Colonic mucosa (tissue), 4 donors: Measurements from ENCODE around the gene THAP7. TPM values are rescaled to one million over a fixed set of nuclear protein-coding genes. Genes with fewer than 3 reads are reported as not detected.

Experiments
- DNase-seq: peaks from one replicate; pipeline ENCODE4 v3.0.0-alpha.2; 2020
- H3K27ac ChIP-seq: fragments of 200-600 bp; one replicate; pipeline ENCODE4 v1.8.0; 2021
- H3K27me3 ChIP-seq: fragments of 200-600 bp; one replicate; pipeline ENCODE4 v1.8.0; 2021
- H3K36me3 ChIP-seq: fragments of 200-600 bp; one replicate; pipeline ENCODE4 v1.8.0; 2021
- H3K4me1 ChIP-seq: fragments of 200-600 bp; one replicate; pipeline ENCODE4 v1.8.0; 2021; ENCODE audit warnings: mild to moderate bottlenecking
- H3K4me3 ChIP-seq: fragments of 200-600 bp; one replicate; pipeline ENCODE4 v1.8.0; 2021
- H3K9ac ChIP-seq, 2 donors: one replicate each; pipeline ENCODE4 v1.7.0; 2013; ENCODE audit warnings: control low read depth in 2 of 2, low read depth in 2 of 2, low read length in 2 of 2
- H3K9me3 ChIP-seq: fragments of 200-600 bp; one replicate; pipeline ENCODE4 v1.8.0; 2021
- CTCF ChIP-seq: fragments of 200-600 bp; IDR thresholded peaks from one replicate; pipeline ENCODE4 v1.8.0; 2022; ENCODE audit warnings: antibody characterized with exemption, mild to moderate bottlenecking
- intact Hi-C: fragments of 100-400 bp; cut with DNase I; formaldehyde crosslinking; loops from one replicate; pipeline ENCODE4 v1.14.1; 2022
- total RNA-seq, 2 donors: library from RNA; stranded (reverse); fragmentation: NEBNext Ultra II Directional in 1 of 2; extraction: Animal tissue kit (Norgen Biotek cat#: 25700) in 1 of 2; gene quantifications; one replicate each; pipeline ENCODE4 v1.2.1, GENCODE V29; 2021
- donor health status: healthy.
- donor health status: DM: no; HTN: no; CAD: no.
- donor health status: DM: no; HTN: no; CAD: no.

THAP7 gene
- total RNA-seq, 2 donors from 2014 or later = 12.9 to 23.3 TPM

DNA sequence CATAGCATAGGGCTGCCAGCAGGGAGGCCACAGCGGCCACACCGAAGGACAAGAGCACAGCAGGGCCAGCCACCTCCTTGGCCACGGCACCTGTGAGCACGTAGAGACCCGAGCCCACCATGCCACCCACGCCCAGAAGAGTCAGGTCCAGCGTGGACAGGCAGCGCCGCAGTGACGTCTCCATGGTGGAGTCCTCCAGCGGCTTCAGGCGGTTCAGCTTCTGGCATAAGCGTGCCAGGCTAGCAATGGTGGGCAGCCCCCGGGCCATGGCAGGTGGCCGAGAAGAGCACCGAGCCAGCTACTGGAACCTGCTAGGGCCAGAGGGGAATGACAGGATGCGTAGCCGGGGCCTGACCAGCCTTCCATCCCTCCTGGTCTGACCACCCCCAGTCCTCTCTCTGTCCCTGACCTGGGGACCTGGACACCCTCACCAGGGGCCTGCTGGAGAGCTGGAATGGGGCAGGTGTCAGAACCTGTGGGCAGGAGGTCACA lies 29.7 kb upstream of the THAP7 start:
- Histone ChIP-seq H3K36me3 (no peaks in the 10 kb centered on the region), H3K27ac (no peak overlapping the region), H3K27me3 (peaks cover 13% of the 10 kb centered on the region), H3K4me1 (no peaks in the 10 kb centered on the region), H3K9me3 (no peaks in the 10 kb centered on the region), H3K9ac (peak overlapping the region in 1 of 2 donors; percentile 1), H3K4me3 (peak overlapping the region; percentile 29)
- intact Hi-C loops = no loop called here
- TF ChIP-seq CTCF = no peak
- no peak for DNase-seq

DNA sequence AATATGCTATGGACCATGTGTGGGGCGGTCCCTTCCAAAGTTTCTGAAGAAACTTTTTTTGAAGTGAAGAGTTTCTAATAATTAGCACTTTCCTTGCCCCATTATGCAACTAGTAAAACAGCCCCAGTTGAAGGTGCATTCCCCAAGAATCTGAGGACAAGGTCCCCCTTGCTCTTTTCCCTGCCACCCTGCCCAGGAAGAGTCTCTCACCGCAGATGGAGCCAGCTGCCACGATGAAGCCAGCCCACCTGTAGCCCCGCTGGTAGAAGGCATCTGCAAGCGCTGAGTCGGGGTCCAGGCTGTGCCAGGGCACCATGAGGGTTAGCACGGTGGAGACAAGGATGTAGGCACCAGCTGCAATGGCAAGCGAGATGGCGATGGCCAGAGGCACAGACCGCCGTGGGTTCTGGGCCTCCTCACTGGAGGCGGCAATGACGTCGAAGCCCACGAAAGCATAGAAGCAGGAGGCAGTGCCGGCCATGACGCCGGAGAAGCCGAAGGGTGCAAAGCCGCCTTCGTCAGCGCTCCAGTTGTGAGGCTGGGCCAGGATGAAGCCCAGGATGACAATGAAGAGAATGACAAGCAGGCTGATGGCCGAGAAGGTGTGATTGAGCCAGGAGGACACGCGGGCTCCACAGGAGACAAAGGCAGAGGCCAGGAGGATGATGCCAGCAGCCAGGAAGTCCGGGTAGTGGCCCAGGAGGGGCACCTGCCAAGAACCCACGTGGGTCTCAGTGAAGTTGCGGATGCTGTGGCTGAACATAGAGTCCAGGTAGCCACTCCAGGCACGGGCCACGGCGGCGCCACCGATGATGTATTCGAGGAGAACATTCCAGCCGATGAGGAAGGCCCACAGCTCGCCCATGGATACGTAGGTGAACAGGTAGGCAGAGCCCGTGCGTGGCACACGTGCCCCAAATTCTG lies 29.0 kb upstream of the THAP7 start:
- peaks cover 13% of the 10 kb centered on the region for H3K27me3 ChIP-seq
- no peaks in the 10 kb centered on the region for H3K9me3 ChIP-seq
- H3K36me3 ChIP-seq = no peaks in the 10 kb centered on the region
- TF ChIP-seq CTCF = no peak
- H3K27ac ChIP-seq = no peak overlapping the region
- H3K4me1 ChIP-seq = no peaks in the 10 kb centered on the region
- intact Hi-C loops = no loop called here
- no peak for DNase-seq
- H3K4me3 ChIP-seq = no peak overlapping the region
- no peak overlapping the region for H3K9ac ChIP-seq

DNA sequence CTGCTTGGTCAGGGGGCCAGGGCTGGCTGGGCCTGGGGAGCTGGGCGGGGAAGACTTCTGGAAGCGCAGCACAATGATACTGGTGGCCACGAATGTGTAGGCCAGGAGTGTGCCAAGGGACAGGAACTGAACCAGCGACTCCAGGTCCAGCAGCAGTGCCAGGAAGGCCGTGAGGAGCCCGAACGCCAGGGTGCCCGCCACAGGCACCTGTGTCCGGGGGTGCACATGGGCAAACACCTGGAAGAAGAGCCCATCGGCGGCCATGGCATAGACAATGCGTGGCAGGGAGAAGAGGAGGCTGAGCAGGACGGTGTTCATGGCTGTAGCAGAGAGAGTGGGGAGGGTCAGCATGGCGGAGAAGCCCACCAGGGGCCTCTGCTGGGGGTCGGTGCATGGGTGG lies 28.1 kb upstream of the THAP7 start:
- intact Hi-C loops = no loop called here
- no peak overlapping the region for H3K4me3 ChIP-seq
- TF ChIP-seq CTCF = no peak
- H3K9ac ChIP-seq = no peak overlapping the region
- H3K9me3 ChIP-seq = no peaks in the 10 kb centered on the region
- peaks cover 13% of the 10 kb centered on the region for H3K27me3 ChIP-seq
- DNase-seq = no peak
- no peaks in the 10 kb centered on the region for H3K36me3 ChIP-seq
- H3K27ac ChIP-seq = no peak overlapping the region
- H3K4me1 ChIP-seq = no peaks in the 10 kb centered on the region

GRCh38 chr22:21029486-21030025 lies 27.6 kb upstream of the THAP7 start:
- no peaks in the 10 kb centered on the region for H3K9me3 ChIP-seq
- no peak for DNase-seq
- no peak overlapping the region for H3K27ac ChIP-seq
- H3K27me3 ChIP-seq = peaks cover 13% of the 10 kb centered on the region
- H3K4me3 ChIP-seq = no peak overlapping the region
- no peaks in the 10 kb centered on the region for H3K36me3 ChIP-seq
- no peak for TF ChIP-seq CTCF
- intact Hi-C loops = no loop called here
- H3K4me1 ChIP-seq = no peaks in the 10 kb centered on the region
- no peak overlapping the region for H3K9ac ChIP-seq

GRCh38 chr22:21028277-21029251 lies 26.6 kb upstream of the THAP7 start:
- Histone ChIP-seq H3K4me3 (no peak overlapping the region), H3K4me1 (no peaks in the 10 kb centered on the region), H3K27ac (no peak overlapping the region), H3K9ac (no peak overlapping the region), H3K9me3 (no peaks in the 10 kb centered on the region), H3K27me3 (peaks cover 13% of the 10 kb centered on the region), H3K36me3 (no peaks in the 10 kb centered on the region)
- DNase-seq = no peak
- TF ChIP-seq CTCF = no peak
- intact Hi-C loops = no loop called here
